Upper lobe of right lung (tissue), 1 donor: Measurements from ENCODE around the gene NME1. TPM values are rescaled to one million over a fixed set of nuclear protein-coding genes. Genes with fewer than 3 reads are reported as not detected.

Source experiments
- ATAC-seq: fragments of 200-7000 bp; cut with Tn5 transposase; one replicate; pipeline ENCODE4 v1.9.1; 2020; ENCODE audit warnings: mild to moderate bottlenecking, moderate library complexity
- DNase-seq: peaks from one replicate; pipeline ENCODE4 v3.0.0-alpha.2; 2020
- H3K27ac ChIP-seq: fragments of 200-600 bp; one replicate; pipeline ENCODE4 v1.8.0; 2022
- H3K27me3 ChIP-seq: fragments of 200-600 bp; one replicate; pipeline ENCODE4 v1.8.0; 2022; ENCODE audit warnings: mild to moderate bottlenecking
- H3K36me3 ChIP-seq: fragments of 200-600 bp; one replicate; pipeline ENCODE4 v1.8.0; 2022
- H3K4me1 ChIP-seq: fragments of 200-600 bp; one replicate; pipeline ENCODE4 v1.8.0; 2022
- H3K4me3 ChIP-seq: fragments of 200-600 bp; one replicate; pipeline ENCODE4 v1.8.0; 2022; ENCODE audit warnings: mild to moderate bottlenecking
- H3K9me3 ChIP-seq: fragments of 200-600 bp; one replicate; pipeline ENCODE4 v1.8.0; 2022
- intact Hi-C: fragments of 100-400 bp; cut with DNase I; formaldehyde crosslinking; loops from one replicate; pipeline ENCODE4 v1.11.0; 2022
- total RNA-seq: library from RNA; stranded (reverse); fragmentation: NEBNext Ultra II Directional; extraction: Animal tissue kit (Norgen Biotek cat#: 25700); gene quantifications from one replicate; pipeline ENCODE4 v1.2.1, GENCODE V29; 2021
- TF ChIP-seq, protein P1 (sequence below): fragments of 200-600 bp; IDR thresholded peaks from one replicate; pipeline ENCODE4 v1.8.0; 2022; ENCODE audit warnings: antibody characterized with exemption
- donor health status: DM: no; HTN: yes; CAD: no; lungs with severe emphysema.

Gene NME1
- total RNA-seq, 1 donor from 2014 or later, result 29.4 TPM

DNA sequence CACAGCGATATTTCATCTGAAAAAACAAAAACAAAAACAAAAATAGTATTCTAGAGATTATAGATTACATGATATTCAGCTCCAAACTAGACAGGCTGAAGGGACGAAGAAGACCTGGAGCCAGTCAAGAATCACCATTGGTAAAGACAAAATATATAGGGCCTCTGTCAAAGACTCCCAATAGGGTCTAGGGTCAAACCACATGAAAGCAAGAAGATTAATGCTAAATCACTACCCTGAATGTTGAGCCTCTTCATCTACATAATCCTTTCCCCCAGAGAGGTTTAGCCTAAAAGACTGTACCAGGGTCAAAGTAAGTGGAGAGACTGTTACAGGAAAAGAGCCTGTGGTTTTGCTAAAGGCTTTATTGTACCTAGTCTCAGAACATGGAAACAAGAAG lies 10.8 kb upstream of the NME1 start:
- no peak for ATAC-seq
- H3K27ac ChIP-seq, result no peak overlapping the region
- intact Hi-C loops, result no loop called here
- H3K36me3 ChIP-seq, result no peaks in the 10 kb centered on the region
- no peak for DNase-seq
- no peaks in the 10 kb centered on the region for H3K9me3 ChIP-seq
- no peak overlapping the region for H3K4me3 ChIP-seq
- H3K4me1 ChIP-seq, result no peaks in the 10 kb centered on the region
- TF ChIP-seq, protein P1, sequence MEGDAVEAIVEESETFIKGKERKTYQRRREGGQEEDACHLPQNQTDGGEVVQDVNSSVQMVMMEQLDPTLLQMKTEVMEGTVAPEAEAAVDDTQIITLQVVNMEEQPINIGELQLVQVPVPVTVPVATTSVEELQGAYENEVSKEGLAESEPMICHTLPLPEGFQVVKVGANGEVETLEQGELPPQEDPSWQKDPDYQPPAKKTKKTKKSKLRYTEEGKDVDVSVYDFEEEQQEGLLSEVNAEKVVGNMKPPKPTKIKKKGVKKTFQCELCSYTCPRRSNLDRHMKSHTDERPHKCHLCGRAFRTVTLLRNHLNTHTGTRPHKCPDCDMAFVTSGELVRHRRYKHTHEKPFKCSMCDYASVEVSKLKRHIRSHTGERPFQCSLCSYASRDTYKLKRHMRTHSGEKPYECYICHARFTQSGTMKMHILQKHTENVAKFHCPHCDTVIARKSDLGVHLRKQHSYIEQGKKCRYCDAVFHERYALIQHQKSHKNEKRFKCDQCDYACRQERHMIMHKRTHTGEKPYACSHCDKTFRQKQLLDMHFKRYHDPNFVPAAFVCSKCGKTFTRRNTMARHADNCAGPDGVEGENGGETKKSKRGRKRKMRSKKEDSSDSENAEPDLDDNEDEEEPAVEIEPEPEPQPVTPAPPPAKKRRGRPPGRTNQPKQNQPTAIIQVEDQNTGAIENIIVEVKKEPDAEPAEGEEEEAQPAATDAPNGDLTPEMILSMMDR, result no peak
- H3K27me3 ChIP-seq, result no peaks in the 10 kb centered on the region

- Histone ChIP-seq H3K4me3 (no peak overlapping the region), H3K9me3 (no peaks in the 10 kb centered on the region), H3K4me1 (no peaks in the 10 kb centered on the region), H3K27me3 (no peaks in the 10 kb centered on the region), H3K36me3 (no peaks in the 10 kb centered on the region), H3K27ac (no peak overlapping the region)
- TF ChIP-seq, protein P1, result no peak
- DNase-seq (no peak), ATAC-seq (no peak)
- intact Hi-C loops, result loop anchor here (5.0 kb wide), 1 partner anchor 137 kb away; no protein-coding TSS in a partner anchor
Observed at GRCh38 chr17:51144266-51145022, 8.9 kb upstream of the NME1 start.

DNA sequence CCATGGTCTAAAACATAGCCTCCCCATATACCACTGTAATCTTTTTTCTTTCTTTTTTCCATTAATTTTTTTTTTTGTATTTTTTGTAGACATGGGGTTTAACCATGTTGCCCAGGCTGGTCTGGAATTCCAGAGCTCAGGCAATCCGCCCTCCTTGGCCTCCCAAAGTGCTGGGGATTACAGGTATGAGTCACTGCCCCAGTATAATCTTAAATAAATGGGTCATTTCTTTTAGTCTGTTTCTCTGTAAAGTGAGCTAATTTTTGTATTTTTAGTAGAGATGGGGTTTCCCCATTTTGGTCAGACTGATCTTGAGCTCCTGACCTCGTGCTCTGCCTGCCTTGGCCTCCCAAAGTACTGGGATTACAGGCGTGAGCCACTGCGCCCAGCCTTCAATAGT lies 5.7 kb upstream of the NME1 start:
- no peaks in the 10 kb centered on the region for H3K36me3 ChIP-seq
- H3K4me3 ChIP-seq, result no peak overlapping the region
- no peaks in the 10 kb centered on the region for H3K9me3 ChIP-seq
- ATAC-seq, result no peak
- no peak overlapping the region for H3K27ac ChIP-seq
- intact Hi-C loops, result loop anchor here (5.0 kb wide), 1 partner anchor 140 kb away; no protein-coding TSS in a partner anchor
- H3K4me1 ChIP-seq, result peaks cover 2% of the 10 kb centered on the region
- no peaks in the 10 kb centered on the region for H3K27me3 ChIP-seq
- peak; percentile 11 for DNase-seq
- TF ChIP-seq, protein P1, result no peak

DNA sequence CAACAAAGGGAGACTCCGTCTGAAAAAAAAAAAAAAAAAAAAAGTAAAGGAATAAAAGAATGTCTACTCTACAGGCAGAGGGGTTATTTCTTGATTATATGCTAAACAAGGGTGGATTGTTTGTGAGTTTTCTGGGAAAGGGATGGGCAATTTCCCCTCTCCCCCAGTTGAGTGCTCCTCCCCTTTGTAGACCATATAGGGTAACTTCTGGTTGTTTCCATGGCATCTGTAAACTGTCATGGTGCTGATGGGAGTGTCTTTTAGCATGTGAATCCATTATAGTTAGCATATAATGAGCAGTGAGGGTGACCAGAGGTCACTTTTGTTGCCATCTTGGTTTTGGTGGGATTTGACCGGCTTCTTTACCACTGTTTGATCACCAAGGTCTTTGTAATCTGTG lies 4.2 kb upstream of the NME1 start:
- peaks cover 11% of the 10 kb centered on the region for H3K4me1 ChIP-seq
- H3K4me3 ChIP-seq, result no peak overlapping the region
- H3K27ac ChIP-seq, result no peak overlapping the region
- intact Hi-C loops, result loop anchor here (5.0 kb wide), 1 partner anchor 142 kb away; no protein-coding TSS in a partner anchor
- H3K36me3 ChIP-seq, result no peaks in the 10 kb centered on the region
- TF ChIP-seq, protein P1, result no peak
- ATAC-seq (no peak), DNase-seq (no peak)
- no peaks in the 10 kb centered on the region for H3K27me3 ChIP-seq
- no peaks in the 10 kb centered on the region for H3K9me3 ChIP-seq

DNA sequence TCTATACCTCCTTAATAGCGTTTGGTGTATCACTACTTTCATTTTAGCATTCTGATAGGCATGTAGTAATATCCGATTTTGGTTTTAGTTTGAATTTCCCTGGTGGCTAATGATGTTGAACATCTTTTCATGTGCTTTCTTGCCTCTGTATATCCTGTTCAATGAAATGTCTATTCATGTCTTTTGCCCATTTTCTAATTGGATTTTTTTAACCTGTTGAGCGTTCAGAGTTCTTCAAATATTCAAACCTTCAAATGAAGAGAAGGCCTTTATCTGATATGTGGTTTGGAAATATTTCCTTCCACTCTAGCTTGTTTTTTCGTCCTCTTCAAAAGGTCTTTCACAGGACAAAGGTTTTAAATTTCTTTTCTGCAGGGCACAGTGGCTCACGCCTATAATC lies 2.4 kb upstream of the NME1 start:
- Histone ChIP-seq H3K27ac (no peak overlapping the region), H3K9me3 (no peaks in the 10 kb centered on the region), H3K27me3 (no peaks in the 10 kb centered on the region), H3K36me3 (no peaks in the 10 kb centered on the region), H3K4me1 (peaks cover 13% of the 10 kb centered on the region), H3K4me3 (no peak overlapping the region)
- intact Hi-C loops, result no loop called here
- DNase-seq (no peak), ATAC-seq (no peak)
- TF ChIP-seq, protein P1, result no peak
